ENCODE results near the gene RMRP.

RMRP gene

DNA sequence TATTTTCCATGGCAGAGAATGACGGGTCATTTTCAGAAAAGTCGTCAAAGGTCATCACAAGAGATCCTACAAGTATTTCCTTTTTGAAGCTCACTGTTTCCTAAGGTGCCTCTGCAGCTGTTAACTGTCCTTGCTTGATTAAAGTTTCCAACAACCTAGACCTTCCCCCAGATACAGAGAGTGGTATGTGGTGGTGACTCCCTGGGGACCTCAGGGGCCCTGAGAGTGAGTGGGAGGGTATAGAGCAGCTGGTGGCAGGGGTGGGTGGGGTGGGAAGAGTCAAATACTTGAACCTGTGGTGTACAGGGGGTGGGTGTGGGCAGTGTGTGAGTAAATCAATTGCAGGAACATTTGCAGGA is 38.0 kb downstream of the RMRP start:
- TF ChIP-seq POLR2A (IDR thresholded peaks at IDR 0.05; ENCODE audit: extremely low read depth, insufficient read length) = no peak
- 0 out of 2 replicates have a peak, but pooled peaks have one; percentile 1 for TF ChIP-seq MYC (IDR thresholded peaks at IDR 0.05; ENCODE audit: low read depth, low read length)
- TF ChIP-seq, protein P1, sequence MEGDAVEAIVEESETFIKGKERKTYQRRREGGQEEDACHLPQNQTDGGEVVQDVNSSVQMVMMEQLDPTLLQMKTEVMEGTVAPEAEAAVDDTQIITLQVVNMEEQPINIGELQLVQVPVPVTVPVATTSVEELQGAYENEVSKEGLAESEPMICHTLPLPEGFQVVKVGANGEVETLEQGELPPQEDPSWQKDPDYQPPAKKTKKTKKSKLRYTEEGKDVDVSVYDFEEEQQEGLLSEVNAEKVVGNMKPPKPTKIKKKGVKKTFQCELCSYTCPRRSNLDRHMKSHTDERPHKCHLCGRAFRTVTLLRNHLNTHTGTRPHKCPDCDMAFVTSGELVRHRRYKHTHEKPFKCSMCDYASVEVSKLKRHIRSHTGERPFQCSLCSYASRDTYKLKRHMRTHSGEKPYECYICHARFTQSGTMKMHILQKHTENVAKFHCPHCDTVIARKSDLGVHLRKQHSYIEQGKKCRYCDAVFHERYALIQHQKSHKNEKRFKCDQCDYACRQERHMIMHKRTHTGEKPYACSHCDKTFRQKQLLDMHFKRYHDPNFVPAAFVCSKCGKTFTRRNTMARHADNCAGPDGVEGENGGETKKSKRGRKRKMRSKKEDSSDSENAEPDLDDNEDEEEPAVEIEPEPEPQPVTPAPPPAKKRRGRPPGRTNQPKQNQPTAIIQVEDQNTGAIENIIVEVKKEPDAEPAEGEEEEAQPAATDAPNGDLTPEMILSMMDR (IDR thresholded peaks at IDR 0.05; ENCODE audit: low read depth, low read length) = no peak
- TF ChIP-seq, protein P2, sequence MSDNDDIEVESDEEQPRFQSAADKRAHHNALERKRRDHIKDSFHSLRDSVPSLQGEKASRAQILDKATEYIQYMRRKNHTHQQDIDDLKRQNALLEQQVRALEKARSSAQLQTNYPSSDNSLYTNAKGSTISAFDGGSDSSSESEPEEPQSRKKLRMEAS (IDR thresholded peaks at IDR 0.05; ENCODE audit: low read depth, low read length) = no peak
- peak; percentile 97 for DNase-seq (ENCODE audit: low read depth)
- H3K4me3 ChIP-seq (ENCODE audit: low read depth, low read length) = peak overlapping the region; percentile 29

DNA sequence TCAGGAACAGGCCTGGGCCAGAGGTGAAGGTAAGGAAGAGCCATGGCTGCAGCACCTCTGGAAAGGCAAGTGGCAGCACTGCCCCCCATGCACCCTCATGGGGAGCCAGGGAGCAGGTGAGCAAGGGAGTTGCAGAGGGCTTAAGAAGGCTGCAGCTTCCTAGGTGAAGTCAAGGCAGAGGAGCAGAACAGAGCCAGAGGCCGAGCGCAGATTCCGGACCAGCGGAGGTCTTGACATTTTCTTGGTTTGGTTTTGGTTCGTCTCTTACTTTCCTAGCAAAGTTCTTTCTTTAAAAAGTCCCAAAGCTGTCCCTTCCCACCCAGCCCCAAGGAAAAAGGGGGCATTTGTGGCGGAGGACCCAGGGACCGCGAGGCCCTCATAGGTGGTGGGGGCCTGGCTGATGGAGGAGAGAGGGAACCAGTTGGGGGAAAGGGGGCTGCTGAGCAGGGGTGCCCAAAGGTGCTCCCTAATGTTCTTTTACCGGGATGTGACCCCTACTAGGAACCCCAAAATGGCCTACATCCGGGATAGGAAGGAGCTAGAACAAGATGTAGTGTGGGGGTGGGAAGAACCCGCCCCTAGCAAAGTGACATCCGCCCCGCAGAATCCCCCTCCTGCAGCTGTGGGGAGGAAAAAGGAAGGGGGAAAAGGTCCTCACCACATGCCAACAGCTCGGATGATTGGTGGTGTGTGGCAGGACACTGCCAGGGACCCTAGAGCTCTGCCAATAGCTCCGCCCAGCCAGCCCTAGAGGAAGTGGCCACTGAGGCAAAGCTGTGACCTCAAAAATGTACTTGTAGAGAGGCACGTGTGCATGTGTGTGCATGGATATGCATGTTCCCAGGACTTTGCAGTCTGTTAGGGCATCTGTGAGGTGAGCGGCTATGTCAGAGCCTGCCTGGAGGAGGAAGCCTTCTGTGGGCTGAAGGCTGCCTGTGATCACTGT is 38.7 kb downstream of the RMRP start:
- DNase-seq (ENCODE audit: low read depth) = peak; percentile 96
- TF ChIP-seq POLR2A (IDR thresholded peaks at IDR 0.05; ENCODE audit: extremely low read depth, insufficient read length) (no peak), MYC (IDR thresholded peaks at IDR 0.05; ENCODE audit: low read depth, low read length) (peak; percentile 80)
- TF ChIP-seq, protein P2 (IDR thresholded peaks at IDR 0.05; ENCODE audit: low read depth, low read length) = peak; percentile 94
- TF ChIP-seq, protein P1 (IDR thresholded peaks at IDR 0.05; ENCODE audit: low read depth, low read length) = no peak
- H3K4me3 ChIP-seq (ENCODE audit: low read depth, low read length) = peak overlapping the region; percentile 29

DNA sequence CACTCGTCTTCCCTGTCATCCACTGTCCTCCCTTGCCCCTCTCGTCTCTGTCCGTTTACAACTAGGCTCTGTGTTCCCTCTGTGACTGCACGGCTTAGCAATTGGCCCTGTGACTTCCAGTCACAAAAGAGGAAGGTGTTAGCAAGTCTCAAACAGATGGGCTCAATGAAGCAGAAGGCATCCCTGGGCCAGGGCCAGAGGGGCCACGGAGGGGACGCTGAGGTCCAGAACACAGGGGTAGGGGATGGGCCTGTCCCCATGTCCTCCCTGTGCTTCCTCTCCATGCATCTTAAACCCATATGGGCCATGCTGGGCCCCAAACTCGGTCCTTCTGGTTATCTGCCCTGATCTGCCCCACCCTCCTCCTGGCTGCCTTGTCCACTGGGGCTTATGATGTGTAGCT is 39.5 kb downstream of the RMRP start, which contains the start of gene CD72:
CD72 (minus strand) TSS at position 89 of the 403 bp plus-strand sequence. CDS start 110 bp downstream, outside the sequence.
- TF ChIP-seq MYC (IDR thresholded peaks at IDR 0.05; ENCODE audit: low read depth, low read length) (no peak), POLR2A (IDR thresholded peaks at IDR 0.05; ENCODE audit: extremely low read depth, insufficient read length) (no peak)
- TF ChIP-seq, protein P1 (IDR thresholded peaks at IDR 0.05; ENCODE audit: low read depth, low read length) = no peak
- TF ChIP-seq, protein P2 (IDR thresholded peaks at IDR 0.05; ENCODE audit: low read depth, low read length) = no peak
- H3K4me3 ChIP-seq (ENCODE audit: low read depth, low read length) = no peak within 1 kb of the TSS
- peak; percentile 51 for DNase-seq (ENCODE audit: low read depth)

DNA sequence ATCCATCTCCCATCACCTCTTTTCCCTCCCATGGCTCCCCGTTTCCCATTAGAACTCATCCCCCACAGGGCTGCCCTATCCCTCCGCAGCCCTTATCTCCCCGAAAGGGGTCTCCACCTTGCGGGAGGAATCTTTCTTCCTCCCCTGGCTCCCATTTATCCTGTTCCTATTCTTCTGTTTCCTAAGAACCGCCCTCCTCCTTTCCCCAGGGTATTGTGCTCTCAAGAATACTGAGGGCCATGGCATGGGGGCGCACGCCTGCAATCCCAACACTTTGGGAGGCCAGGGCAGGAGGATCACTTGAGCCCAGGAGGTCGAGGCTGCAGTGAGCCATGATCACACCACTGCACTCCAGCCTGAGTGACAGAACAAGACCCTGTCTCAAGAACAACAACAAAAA is 40.3 kb downstream of the RMRP start:
- TF ChIP-seq, protein P2 (IDR thresholded peaks at IDR 0.05; ENCODE audit: low read depth, low read length) = no peak
- TF ChIP-seq POLR2A (IDR thresholded peaks at IDR 0.05; ENCODE audit: extremely low read depth, insufficient read length) (no peak), MYC (IDR thresholded peaks at IDR 0.05; ENCODE audit: low read depth, low read length) (no peak)
- TF ChIP-seq, protein P1 (IDR thresholded peaks at IDR 0.05; ENCODE audit: low read depth, low read length) = no peak
- H3K4me3 ChIP-seq (ENCODE audit: low read depth, low read length) = no peak overlapping the region

DNA sequence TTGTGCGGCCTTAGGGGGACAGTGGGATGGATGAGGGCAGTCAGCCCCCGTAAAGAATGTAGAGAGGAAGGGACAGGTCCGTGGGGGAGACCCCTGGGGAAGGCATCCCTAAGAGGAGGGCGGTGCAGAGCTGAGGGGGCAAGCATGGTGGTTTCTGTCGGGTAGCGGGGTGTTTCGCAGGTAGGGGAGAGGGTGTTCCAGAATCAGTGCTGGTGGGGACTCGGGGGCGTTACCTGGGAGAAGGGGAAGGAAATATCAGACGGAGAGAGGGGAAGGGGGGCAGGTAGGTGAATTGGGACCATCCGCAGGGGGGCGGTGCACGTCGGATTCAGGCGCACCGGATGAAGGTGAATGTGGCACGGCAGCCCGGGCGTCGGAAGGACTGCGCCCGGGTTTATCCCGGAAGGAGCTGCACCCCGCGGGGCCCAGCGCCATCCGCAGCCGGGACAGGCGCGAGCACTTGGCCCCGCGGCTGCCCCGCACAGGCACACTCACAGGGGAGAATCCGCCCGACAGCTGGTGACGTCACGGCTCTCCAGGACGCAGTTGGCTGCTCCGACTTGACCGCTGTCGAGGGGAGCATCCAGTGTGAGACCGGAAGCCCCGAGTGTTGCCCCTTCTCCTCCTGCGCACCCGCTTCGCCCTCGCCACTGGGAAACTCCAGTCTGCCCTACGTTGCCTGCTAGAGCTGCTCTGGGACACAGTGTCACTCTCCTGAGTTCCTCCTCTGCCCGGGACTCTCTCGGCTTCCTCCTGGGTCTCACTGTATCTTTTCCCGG is 40.9 kb downstream of the RMRP start:
- TF ChIP-seq, protein P2 (IDR thresholded peaks at IDR 0.05; ENCODE audit: low read depth, low read length) = no peak
- no peak for TF ChIP-seq MYC (IDR thresholded peaks at IDR 0.05; ENCODE audit: low read depth, low read length)
- TF ChIP-seq, protein P1 (IDR thresholded peaks at IDR 0.05; ENCODE audit: low read depth, low read length) = no peak
- TF ChIP-seq POLR2A (IDR thresholded peaks at IDR 0.05; ENCODE audit: extremely low read depth, insufficient read length) = no peak
- DNase-seq (ENCODE audit: low read depth) = no peak
- no peak overlapping the region for H3K4me3 ChIP-seq (ENCODE audit: low read depth, low read length)

More for the DNA sequence above, 40.3 kb downstream of the RMRP start:
- DNase-seq (ENCODE audit: low read depth) = no peak
